Measurements from ENCODE around the gene SPRYD3.
"Not testable (repeated sequence)": the region's sequence is repeated elsewhere in the genome, so short reads cannot be mapped to it uniquely, and the experiment has no call there.

SPRYD3 gene, protein sequence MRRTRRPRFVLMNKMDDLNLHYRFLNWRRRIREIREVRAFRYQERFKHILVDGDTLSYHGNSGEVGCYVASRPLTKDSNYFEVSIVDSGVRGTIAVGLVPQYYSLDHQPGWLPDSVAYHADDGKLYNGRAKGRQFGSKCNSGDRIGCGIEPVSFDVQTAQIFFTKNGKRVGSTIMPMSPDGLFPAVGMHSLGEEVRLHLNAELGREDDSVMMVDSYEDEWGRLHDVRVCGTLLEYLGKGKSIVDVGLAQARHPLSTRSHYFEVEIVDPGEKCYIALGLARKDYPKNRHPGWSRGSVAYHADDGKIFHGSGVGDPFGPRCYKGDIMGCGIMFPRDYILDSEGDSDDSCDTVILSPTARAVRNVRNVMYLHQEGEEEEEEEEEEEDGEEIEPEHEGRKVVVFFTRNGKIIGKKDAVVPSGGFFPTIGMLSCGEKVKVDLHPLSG

DNA sequence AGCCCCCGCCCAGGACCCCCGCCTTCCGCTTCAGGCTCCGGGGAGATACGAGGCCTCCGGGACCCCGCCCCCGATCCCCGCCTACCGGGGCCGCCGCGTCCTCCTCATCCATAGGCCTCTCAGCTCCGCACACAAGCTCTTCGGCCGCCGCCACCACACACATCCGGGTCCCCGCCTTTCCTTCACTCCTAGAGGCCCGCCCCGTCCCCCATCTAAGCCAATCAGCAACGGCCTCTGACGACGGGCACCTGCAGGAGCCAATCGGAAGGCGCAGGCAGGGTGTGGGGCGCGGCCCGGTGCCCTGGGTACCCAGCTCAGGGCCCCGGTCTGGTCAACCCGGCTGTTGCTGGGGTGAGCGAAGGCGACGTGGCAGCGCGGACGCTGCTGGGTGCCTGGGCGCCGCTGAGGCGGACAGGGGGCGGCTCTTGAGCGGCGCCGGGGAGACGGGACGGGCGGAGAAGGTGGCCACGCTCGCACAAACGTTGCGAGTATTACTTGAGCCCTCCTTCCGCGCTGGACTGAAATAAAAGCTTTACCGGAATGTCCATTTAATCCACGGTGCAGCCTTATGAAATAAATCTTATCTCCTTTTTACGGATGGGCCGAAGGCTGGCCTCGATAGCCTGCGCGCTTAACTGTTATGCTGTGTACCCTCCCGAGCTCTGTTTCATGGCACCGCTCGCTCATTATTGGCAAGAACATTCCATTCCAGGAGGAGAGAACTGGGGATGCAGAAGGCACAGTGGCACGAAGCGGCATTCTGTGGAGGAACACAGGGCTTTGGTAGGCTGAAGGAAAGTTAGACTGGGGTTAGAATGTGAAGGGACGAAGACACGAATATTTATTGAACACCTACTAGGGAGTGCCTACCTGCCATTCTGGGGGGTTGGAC is at the start of gene SPRYD3:
SPRYD3 (minus strand) TSS at position 165 of the 892 bp plus-strand sequence; CDS start at position 108, 57 bp downstream.
- DNase-seq = peak; percentile 99

DNA sequence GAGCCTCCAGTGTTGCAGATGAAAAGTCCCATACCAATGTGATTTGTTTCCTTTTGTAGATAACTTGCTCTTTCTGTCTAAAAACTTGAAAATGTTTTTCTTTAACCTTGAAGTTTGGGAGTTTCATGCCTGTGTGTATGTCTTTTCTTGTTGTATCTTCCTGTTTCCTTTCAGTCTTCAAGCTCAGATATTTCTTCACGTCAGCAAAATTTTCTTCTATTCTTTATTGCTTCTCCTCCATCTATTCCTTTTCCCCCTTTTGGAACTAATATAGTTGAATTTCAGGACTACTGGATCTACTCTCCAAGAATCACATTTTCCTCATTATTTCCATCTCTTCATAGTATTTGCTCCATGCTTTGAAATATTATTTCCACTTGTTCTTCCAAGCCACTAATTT is 48.0 kb upstream of the SPRYD3 start:
- DNase-seq = no peak

DNA sequence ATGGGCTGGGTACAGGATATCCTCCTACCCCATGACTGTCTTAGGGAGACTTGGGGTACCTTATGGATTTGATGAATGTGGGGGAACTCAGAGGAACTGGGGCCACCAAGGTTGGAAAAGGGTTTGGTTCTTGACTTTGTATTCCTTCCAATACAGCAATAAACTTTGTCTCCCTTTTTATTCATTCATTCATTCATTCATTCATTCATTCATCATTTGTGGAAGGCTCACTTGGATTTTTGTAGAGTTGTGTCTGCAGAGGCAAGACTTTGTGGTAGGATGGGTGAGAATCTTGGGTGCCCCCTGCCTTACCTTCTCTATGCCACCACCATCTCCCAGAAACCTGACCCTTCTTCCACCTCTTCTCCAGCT is 45.1 kb upstream of the SPRYD3 start:
- DNase-seq = no peak

DNA sequence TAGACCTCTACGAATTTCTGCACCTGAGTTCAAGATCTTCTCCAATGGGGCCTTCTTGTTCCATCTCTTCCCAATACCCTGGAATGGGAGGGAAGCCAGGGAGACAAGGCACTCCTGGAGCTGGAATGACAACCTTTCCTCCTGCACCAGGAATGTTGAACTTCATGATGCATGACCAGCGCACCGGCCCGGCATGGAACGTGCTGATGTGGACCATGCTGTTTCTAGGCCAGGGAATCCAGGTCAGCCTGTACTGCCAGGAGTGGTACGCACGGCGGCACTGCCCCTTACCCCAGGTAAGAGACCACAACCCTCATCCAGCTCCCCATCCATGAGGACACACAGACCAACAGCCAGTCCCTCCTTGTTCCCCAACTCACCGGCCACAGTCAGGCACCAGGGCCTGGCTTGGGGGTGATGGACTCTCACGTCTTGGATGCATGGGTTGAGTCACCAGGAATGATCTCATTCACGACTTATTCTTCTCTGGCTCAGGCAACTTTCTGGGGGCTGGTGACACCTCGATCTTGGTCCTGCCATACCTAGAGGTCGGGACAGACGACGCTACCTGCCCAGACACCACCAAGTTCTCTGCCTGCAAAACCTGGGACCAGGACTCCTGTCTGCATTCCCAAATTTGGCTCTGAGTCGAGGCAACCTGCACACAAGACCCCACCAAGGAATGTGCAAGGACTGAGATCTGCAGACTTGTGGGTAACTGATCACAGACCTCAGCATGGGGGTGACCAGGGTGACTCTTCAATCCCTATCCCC is 44.6 kb upstream of the SPRYD3 start:
- no peak for DNase-seq

DNA sequence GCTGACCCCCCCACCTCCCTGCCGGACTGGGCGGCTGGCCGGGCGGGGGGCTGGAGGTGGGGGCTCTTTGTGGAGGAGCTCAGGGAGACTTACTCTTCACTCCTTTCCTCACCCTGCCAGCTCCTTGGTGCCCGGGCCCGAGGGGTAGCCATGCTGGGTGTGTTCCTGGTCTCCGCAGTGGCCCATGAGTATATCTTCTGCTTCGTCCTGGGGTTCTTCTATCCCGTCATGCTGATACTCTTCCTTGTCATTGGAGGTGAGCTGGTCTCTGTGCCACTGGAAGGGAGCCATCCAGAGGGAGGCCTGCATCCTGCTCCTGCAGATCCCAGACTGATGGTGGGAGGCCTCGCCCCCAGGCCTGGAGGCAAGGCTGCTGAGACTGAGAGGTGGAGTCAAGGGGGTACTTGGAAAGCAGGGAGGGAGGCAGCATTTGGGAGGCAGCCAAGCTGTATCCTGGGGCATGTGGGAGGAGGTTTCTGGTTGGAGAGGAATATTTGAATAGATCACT is 43.8 kb upstream of the SPRYD3 start:
- DNase-seq = peak; percentile 15

DNA sequence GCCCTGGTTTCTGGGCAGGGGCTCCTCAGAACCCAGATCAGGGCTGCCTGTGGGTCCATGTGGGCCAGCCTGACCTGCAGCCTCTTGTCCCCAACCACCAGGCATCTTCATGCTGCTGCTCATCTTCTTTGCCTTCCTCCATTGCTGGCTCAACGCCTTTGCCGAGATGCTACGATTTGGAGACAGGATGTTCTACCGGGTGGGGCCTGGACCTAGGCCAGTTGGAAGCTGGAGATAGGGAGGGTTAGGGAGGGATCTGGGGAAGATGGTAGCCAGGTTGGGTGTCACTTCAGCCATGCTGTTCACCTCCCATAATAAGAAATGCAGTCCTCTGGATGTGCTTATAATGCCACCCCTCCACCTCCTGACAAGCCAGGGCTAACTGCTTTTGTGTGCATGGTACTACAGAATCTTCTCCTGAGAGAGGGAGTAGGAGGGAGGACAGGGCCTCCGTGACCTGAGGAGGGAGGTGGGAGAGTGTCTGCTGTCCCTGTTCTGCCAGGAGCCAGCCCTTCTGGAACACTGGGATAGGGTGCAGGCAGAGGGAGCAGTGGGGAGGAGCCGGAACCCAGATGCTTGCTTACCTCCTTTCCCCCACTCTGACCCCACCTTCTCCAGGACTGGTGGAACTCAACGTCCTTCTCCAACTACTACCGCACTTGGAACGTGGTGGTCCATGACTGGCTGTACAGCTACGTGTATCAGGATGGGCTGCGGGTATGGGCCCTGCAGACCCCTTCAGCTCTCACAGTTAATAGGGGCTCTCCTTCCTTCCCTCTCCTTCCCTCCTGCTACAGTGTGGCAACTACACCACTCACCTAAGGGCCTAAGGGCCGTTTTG is 41.7 kb upstream of the SPRYD3 start:
- DNase-seq = no peak

DNA sequence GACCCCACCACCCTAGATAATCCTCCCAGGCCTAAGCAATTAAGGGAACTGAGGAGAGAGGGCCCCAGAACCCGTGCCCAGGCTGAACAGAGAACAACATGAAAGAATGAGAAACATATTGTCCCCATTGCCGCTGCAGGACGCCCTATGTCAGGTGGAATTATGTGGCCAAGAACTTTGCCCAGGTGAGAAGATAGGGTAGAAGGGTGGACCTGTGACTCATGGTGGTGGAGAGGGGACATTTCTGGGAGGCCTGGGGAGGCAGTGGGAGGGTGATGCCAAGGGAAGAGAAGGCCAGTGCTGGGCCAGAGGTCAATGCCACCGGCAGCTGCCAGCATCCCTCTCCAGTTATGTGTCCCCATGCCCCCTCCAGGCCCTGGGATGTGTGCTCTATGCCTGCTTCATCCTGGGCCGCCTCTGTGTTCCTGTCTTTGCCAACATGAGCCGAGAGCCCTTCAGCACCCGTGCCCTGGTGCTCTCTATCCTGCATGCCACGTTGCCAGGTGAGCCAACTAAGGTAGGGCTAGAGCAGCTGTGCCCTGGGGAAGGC is 39.6 kb upstream of the SPRYD3 start:
- DNase-seq = no peak

DNA sequence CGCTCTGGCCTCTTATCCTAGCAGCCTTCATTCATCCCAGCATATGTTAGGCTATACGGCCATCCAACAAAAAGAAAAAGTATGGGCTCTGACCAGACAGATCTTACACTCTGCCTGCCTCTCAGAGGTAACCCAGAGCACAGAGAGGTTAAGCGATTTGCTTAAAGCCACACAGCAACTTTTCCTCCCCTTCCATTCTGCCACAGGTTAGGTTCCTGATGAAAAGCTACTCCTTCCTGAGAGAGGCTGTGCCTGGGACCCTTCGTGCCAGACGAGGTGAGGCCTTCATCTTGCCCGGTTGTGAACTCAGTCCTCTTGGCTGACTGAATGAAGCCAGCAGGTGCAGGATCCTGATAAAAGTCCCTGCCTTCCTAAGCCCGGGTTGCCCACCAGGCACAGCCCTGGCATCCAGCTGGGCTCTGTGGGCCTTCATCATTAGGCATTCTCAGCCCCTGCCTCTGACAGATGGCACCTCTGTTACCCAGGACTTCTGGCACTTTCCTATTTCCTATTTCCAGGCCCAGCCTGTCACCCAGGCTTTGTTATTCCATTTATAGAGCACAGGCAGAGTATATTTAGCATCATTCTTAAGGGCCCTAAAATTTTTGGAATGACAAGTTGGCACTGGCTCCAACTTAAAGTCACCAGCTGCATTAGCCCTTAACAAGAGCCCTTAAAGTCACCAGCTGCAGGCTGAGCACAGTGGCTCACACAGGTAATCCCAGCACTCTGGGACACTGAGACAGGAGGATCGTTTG is 36.9 kb upstream of the SPRYD3 start:
- DNase-seq = no peak

DNA sequence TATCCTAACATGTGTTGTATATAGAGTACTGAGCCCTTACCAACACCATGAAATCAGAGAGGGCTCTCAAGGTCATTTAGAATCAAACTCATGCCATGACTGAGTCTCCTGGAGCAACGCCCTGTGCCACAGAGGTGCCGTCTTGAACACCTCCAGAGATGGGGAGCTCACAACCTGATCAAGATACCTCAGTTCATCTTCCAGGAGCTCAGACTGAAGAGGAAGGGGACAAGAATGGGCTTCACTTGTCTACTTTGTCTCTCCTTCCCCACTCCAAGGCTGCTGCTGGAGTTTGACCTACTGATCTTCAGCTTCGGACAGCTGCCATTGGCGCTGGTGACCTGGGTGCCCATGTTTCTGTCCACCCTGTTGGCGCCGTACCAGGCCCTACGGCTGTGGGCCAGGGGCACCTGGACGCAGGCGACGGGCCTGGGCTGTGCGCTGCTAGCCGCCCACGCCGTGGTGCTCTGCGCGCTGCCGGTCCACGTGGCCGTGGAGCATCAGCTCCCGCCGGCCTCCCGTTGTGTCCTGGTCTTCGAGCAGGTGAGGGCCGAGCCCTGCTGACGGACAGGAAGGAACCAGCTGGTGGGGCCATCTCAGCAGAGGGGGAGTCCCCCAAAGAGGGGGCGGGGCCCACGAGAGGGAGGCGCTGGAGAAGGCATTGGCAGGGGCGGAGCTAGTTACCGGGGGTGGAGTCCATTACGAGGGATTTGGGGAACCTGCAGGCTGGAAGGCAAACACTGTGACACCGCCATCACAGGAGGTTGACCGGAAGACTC is 36.1 kb upstream of the SPRYD3 start:
- DNase-seq = no peak

DNA sequence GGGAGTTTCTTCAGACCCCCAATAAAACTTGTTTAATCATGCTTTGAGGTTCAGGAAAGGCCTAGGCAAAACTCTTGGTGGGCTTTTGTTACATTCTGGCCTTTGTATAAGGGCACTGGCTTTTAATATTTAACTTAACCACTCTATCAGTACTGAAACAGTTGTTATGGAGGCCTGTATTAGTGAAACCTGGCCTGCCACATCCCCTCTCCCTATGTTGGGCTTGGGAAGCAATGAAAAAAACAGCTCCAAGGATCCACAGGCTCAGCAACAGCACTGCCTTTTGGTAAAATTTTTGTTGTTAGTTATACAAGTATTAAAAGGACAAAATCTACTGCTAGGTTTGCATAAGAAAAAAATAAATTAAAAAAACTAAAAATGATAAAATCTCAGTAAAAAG is 34.8 kb upstream of the SPRYD3 start:
- DNase-seq = no peak

DNA sequence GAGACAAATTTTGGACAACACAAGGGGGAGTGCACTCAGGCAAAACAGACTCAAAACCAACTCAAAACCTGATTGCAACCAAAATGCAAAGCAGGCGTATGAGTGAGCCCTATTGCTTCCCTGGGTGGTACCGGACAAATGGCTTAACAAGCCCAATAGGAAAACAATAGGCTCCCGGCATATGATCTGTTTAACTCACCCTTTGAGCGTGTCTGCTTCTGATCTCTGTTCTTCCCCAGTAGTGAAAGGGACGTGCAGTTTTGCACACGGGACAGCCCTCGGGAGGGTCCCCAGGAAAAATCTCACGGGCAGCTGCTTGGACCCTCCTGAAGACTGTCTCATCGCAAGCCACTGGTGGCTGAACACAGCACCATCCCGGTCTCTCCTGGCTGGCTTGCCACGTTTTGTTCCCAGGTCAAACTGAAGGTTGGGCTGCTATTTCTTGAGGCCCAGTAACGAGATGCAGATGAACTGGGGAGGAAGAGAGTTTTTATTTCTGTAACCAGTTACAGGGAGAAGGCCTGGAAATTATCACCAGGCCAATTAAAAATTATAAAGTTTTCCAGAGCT is 34.0 kb upstream of the SPRYD3 start:
- DNase-seq = no peak

DNA sequence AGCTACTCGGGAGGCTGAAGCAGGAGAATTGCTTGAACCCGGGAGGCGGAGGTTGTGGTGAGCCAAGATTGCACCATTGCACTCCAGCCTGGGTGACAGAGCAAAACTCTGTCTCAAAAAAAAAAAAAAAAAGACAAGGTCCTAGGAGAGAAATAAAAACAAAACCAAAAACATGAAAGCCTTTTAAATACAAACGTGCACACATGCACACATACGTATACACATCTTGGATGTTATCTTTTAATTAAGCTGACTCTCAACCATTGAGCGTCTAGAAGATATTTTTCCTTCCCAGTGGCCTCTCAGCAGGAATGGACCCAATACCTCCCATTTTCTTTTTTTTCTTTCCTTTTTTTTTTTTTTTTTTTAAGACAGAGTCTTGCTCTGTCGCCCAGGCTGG is 33.2 kb upstream of the SPRYD3 start:
- not testable (repeated sequence) for DNase-seq

DNA sequence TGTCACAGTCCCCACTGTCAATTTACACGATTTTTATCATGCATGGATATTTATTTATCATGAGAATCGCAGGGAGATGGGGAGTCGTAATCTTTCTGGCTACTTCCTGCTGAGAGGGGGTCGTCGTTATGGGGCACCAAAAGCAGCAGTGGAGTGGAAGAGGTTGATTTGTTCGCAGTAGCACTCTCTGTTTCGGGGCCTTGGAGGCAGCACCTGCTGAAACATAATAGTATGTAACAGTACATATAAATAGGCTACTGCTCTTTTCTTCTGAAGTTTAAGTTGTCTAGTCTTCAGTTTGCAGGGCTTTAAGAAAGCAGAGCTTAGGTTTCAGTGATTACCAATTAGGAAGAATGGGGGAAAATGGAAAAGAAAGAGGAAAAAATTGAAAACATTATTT is 27.9 kb upstream of the SPRYD3 start:
- no peak for DNase-seq

DNA sequence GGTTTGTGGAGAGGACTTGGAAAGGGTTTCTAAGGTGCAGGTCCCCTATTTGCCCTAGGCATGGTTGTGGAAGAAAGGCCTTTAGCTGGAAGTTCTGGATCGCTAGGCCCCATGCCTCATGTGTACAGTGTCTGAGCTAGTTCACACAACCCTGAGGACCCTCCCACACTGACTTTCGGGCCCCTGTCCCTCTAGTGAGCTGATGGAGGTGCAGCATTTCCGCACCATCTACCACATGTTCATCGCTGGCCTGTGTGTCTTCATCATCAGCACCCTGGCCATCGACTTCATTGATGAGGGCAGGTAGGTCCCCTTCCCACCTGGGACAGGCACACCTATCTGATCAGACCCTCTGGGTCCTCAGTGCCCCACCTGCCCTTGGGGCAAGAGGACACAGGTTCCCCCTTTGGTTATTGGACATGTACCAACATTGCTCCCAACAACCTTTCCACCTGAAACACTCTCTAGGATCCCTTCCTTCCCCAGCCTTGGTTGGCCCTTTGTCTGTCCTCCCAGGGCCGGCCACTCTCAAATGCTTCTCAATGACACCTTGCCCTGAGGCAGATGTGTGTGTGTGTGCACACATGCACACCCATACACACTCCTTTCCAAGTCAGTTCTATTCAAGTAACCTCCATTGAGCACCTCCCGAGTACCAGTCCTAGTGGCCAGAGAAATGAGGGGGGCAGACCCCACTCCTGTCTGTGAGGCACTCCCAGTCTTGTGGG is 26.7 kb upstream of the SPRYD3 start:
- no peak for DNase-seq

DNA sequence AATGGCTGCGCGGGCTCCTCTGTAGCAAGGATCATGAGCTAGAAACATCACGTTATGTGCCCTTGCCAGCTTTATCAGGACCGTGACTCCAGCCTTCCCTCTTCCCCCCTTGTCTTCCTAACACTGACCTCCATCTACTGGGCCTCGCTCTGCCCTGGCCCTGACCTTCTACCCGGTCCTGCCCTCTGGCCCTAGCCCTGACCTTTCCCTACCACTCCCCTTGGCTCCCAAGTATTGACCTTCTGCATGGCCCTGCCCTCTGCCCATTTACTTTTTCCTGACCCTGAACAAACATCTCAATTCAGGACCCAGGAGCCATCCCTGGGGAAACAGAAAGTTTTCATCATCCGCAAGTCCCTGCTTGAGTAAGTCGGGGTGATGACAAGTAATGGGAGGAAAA is 26.1 kb upstream of the SPRYD3 start:
- DNase-seq = no peak

DNA sequence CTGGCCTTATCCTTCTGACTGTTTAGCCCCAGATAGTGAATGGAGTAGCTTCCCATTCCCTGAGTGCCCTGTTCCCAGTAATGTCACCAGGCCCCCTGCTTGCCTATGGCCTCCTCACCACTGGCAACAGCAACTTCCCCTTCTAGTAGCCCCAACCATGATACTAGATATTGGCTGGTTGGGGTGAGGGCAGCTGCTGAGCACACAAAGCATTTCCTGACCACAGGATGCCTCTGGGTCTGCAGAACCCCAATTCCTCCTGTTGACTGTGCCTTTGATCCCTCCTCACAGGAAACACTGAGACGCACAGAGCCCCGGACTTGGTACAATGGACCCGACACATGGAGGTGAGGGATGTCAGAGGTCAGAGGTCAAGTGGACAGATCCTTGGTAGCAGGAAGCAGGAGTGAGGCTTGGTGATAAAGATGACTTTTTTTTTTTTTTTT is 24.7 kb upstream of the SPRYD3 start:
- DNase-seq = peak; percentile 52

DNA sequence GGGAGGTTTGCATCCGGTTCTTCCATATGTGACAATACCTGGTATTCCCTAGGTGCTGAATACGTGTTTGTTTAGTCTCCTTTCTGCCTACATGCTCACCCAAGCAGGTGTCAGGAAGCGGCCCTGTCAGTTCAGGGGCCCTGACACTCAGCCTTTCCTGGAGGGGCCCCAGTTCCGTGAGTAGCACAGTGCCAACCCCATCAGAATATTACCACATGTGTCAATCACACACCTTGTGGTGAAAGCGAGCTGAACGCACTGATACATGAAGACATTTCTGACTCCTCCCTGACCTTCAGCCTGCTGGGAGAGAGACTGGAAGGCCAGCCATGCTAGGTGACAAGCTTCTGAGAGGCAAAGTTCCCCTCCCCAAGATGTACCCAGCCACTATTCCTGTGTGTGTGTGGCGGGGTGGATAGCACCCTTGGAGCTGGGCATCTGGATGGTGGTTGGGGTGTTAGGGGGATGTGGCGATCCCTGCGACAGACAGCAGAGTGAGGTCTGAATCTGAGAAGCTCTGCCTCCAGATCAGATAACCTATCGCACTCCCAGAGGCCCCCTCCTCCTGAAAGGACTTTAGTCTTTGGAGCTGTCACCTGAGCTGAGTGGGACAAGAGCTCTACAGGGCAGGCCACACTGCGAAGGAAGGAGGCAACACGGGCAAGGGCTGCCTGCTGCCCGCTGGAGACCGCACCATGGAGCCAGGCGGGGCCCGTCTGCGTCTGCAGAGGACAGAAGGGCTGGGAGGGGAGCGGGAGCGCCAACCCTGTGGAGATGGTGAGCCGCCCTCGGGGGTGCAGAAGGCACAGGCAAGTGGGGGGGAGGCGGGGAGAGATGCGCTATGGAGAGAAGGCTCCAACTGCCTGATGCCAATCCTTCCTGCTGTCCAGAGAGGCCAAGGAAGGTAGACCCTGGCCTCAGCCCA is 24.0 kb upstream of the SPRYD3 start, which contains the start of gene SOAT2:
SOAT2 (plus strand) TSS at position 604 of the 925 bp plus-strand sequence; CDS start at position 696, 92 bp downstream.
- DNase-seq = peak; percentile 93

Data from DMS53 (cell line).